ENCODE data around the gene SMARCB1. TPM values are rescaled to one million over a fixed set of nuclear protein-coding genes. Genes with fewer than 3 reads are reported as not detected.

Gene SMARCB1
- total and polyA plus RNA-seq, 2 donors from 2014 or later: 68.7 to 79.0 TPM

DNA sequence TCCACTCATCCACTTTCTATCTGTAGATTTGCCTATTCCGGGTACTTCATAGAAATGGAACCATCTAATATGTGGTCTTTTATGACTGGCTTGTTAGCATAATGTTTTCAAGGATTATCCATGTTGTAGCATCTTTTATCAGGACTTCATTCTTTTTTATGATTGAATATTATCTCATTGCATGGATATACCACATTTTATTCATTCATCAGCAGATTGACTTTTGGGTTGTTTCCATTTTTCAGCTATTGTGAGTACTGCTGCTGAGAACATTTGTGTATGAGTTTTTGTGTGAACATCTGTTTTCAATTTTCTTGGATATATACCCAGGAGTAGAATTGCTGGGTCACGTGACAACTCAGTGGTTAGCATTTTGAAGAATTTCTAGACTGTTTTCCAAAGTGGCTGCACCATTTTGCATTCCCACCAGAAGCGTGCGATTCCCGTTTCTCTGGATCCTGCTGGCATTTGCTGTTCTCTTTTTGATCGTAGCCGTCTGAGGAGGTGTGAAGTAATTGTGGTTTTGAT is 43.1 kb downstream of the SMARCB1 start:
- H3K4me1 ChIP-seq (ENCODE audit: control insufficient read depth in 2 of 3, insufficient read depth in 2 of 3, low read depth in 1 of 3, low read length in 3 of 3): peaks cover 0 to 6% (median 0%) of the 10 kb centered on the region in 3 donors
- peak in 1 of 5 donors; percentile 2 for DNase-seq
- H3K36me3 ChIP-seq (ENCODE audit: control insufficient read depth in 2 of 3, insufficient read depth in 3 of 3, low read length in 3 of 3): peaks cover 2 to 40% (median 21%) of the 10 kb centered on the region in 3 donors
- no peak overlapping the region for H3K4me3 ChIP-seq (ENCODE audit: low read length in 3 of 3)
- no peaks in the 10 kb centered on the region for H3K27me3 ChIP-seq (ENCODE audit: control insufficient read depth, insufficient read depth, low read length)
- intact Hi-C loops (cut with DNase I): no loop called here
- no peak for TF ChIP-seq CTCF (IDR thresholded peaks at IDR 0.05; ENCODE audit: borderline replicate concordance, extremely low read depth, insufficient read depth)
- H3K27ac ChIP-seq (ENCODE audit: low read depth in 2 of 2, low read length in 2 of 2): no peak overlapping the region
- no peak overlapping the region for H3K9ac ChIP-seq (ENCODE audit: low read length in 3 of 3)
- FAIRE-seq: no peak
- no peaks in the 10 kb centered on the region for H3K9me3 ChIP-seq (ENCODE audit: control insufficient read depth in 2 of 3, insufficient read depth in 1 of 3, low read length in 3 of 3)

- H3K27me3 ChIP-seq (ENCODE audit: control insufficient read depth, insufficient read depth, low read length): no peaks in the 10 kb centered on the region
- peaks cover 2 to 34% (median 18%) of the 10 kb centered on the region in 3 donors for H3K36me3 ChIP-seq (ENCODE audit: control insufficient read depth in 2 of 3, insufficient read depth in 3 of 3, low read length in 3 of 3)
- no peak overlapping the region for H3K9ac ChIP-seq (ENCODE audit: low read length in 3 of 3)
- FAIRE-seq (no peak), DNase-seq (peak in 1 of 5 donors; percentile 25)
- H3K27ac ChIP-seq (ENCODE audit: low read depth in 2 of 2, low read length in 2 of 2): no peak overlapping the region
- TF ChIP-seq CTCF (IDR thresholded peaks at IDR 0.05; ENCODE audit: borderline replicate concordance, extremely low read depth, insufficient read depth): no peak
- intact Hi-C loops (cut with DNase I): no loop called here
- H3K4me3 ChIP-seq (ENCODE audit: low read length in 3 of 3): no peak overlapping the region
- H3K4me1 ChIP-seq (ENCODE audit: control insufficient read depth in 2 of 3, insufficient read depth in 2 of 3, low read depth in 1 of 3, low read length in 3 of 3): peaks cover 0 to 3% (median 0%) of the 10 kb centered on the region in 3 donors
- H3K9me3 ChIP-seq (ENCODE audit: control insufficient read depth in 2 of 3, insufficient read depth in 1 of 3, low read length in 3 of 3): no peaks in the 10 kb centered on the region
Observed at GRCh38 chr22:23831261-23831660, 44.5 kb downstream of the SMARCB1 start.

DNA sequence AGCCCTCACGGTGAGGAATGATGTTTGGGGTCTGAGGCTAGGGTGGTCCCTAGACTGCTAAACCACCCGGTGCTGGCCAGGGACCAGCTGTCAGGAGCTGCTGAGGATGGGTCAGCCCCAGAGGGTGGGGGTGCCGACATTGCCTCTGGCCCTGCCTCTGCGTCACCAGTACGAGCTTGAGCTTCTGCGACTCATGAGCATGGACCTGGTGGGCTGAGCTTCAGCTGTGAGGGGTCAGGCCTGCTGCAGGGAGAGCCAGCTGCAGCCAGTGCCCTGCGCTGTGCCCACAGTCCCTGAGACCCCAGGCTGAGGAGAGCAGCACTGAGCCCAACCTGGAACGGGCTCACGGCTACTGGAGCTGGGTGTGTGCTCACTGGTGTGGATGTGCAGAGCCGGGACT is 45.0 kb downstream of the SMARCB1 start:
- H3K4me3 ChIP-seq (ENCODE audit: low read length in 3 of 3): no peak overlapping the region
- FAIRE-seq: no peak
- intact Hi-C loops (cut with DNase I): no loop called here
- peak in 1 of 5 donors; percentile 54 for DNase-seq
- no peaks in the 10 kb centered on the region for H3K27me3 ChIP-seq (ENCODE audit: control insufficient read depth, insufficient read depth, low read length)
- no peak for TF ChIP-seq CTCF (IDR thresholded peaks at IDR 0.05; ENCODE audit: borderline replicate concordance, extremely low read depth, insufficient read depth)
- no peak overlapping the region for H3K9ac ChIP-seq (ENCODE audit: low read length in 3 of 3)
- no peak overlapping the region for H3K27ac ChIP-seq (ENCODE audit: low read depth in 2 of 2, low read length in 2 of 2)
- no peaks in the 10 kb centered on the region for H3K9me3 ChIP-seq (ENCODE audit: control insufficient read depth in 2 of 3, insufficient read depth in 1 of 3, low read length in 3 of 3)
- peaks cover 0 to 3% (median 0%) of the 10 kb centered on the region in 3 donors for H3K4me1 ChIP-seq (ENCODE audit: control insufficient read depth in 2 of 3, insufficient read depth in 2 of 3, low read depth in 1 of 3, low read length in 3 of 3)
- H3K36me3 ChIP-seq (ENCODE audit: control insufficient read depth in 2 of 3, insufficient read depth in 3 of 3, low read length in 3 of 3): peaks cover 0 to 34% (median 15%) of the 10 kb centered on the region in 3 donors
